Measurements from ENCODE around the gene SMPD2. TPM values are rescaled to one million over a fixed set of nuclear protein-coding genes. Genes with fewer than 3 reads are reported as not detected.

SMPD2 gene
- total RNA-seq, 1 experiment from 2014 or later, result 50.0 TPM

DNA sequence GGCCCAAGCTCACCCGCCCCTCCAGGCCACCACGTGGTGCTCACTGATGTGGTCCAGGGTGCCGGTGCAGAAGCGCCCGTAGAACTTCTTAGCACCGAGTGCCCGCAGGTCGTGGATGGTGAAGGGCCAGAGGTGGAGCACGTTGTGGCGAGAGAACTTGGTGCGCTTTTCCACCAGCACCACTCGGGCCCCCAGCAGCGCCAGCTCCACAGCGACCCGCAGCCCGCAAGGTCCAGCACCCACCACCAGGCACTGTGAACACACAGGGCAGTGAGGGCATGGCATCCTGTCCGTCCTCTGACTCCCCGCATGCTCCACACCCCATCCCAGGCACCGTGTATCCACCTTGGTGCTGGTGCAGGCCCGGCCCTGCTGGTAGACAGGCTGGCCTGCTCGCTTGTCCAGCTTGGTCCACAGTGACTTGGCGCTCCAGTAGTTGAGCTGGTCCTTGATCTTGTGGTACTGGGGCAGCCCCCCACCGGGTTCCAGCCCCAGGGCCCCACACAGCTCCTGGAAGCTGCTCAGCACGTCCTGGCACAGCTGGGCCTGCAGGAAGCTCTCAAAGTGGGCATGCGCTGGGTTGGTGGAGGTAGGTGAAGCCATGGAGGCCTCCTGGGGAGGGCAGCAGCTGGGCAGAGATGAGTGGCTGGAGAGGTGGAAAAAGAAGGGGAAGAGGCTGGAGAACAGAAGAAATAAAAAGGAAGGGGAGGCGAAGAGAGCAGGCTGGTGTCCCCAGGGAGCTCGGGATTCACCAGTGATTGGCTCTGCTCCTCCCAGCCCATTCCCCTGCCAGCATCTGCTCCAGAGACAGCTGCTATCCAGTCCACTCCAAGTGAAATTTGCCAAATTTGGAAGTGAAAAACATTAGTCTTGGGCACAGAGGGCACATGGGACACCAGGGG, 13.3 kb downstream of the SMPD2 start:
- intact Hi-C loops (cut with micrococcal nuclease; ENCODE audit: unreplicated experiment) (no loop called here), in situ Hi-C loops (cut with HindIII; ENCODE audit: low pct_unique_long_range_greater_than_20kb, low sequenced_read_pairs) (no loop called here)
- no peak for ATAC-seq
- BruUV-seq (replicated peaks), result no TSS peak
- no peaks in the 10 kb centered on the region for H3K36me3 ChIP-seq (ENCODE audit: control insufficient read depth, insufficient read depth, low read length)
- H3K9me3 ChIP-seq (ENCODE audit: control insufficient read depth, insufficient read depth, low read depth, low read length), result no peaks in the 10 kb centered on the region
- H3K4me1 ChIP-seq (ENCODE audit: control insufficient read depth, insufficient read depth, low read length), result peaks cover 22% of the 10 kb centered on the region
- H3K27me3 ChIP-seq (ENCODE audit: control insufficient read depth, insufficient read depth, low read length), result no peaks in the 10 kb centered on the region
- TF ChIP-seq POLR2AphosphoS5 (IDR thresholded peaks at IDR 0.05; ENCODE audit: low read depth, low read length), result no peak
- no peak for TF ChIP-seq TCF7L2 (IDR thresholded peaks at IDR 0.05; ENCODE audit: low read depth, low read length)
- TF ChIP-seq, protein P1, sequence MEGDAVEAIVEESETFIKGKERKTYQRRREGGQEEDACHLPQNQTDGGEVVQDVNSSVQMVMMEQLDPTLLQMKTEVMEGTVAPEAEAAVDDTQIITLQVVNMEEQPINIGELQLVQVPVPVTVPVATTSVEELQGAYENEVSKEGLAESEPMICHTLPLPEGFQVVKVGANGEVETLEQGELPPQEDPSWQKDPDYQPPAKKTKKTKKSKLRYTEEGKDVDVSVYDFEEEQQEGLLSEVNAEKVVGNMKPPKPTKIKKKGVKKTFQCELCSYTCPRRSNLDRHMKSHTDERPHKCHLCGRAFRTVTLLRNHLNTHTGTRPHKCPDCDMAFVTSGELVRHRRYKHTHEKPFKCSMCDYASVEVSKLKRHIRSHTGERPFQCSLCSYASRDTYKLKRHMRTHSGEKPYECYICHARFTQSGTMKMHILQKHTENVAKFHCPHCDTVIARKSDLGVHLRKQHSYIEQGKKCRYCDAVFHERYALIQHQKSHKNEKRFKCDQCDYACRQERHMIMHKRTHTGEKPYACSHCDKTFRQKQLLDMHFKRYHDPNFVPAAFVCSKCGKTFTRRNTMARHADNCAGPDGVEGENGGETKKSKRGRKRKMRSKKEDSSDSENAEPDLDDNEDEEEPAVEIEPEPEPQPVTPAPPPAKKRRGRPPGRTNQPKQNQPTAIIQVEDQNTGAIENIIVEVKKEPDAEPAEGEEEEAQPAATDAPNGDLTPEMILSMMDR (IDR thresholded peaks at IDR 0.05), result no peak
- no peak for TF ChIP-seq REST (IDR thresholded peaks at IDR 0.05; ENCODE audit: insufficient read depth in 1 of 2, low read depth in 2 of 2, low read length in 1 of 2)
- TF ChIP-seq SIN3A (IDR thresholded peaks at IDR 0.05; ENCODE audit: borderline replicate concordance, insufficient read depth, low read depth, low read length), result no peak
- ChIA-PET POLR2A (interaction anchor here (0.7 kb wide), 1 partner anchor 154 kb away, joined by 4 read pairs; no protein-coding TSS in a partner anchor), CTCF (interaction anchor here (0.7 kb wide), 1 partner anchor 266 kb away, joined by 3 read pairs; no protein-coding TSS in a partner anchor)
- peak overlapping the region; percentile 58; the same call in 1 of the 2 replicates for H3K27ac ChIP-seq (ENCODE audit: low read length)
- DNase-seq (ENCODE audit: low read depth, low spot score), result no peak
- peak overlapping the region in 1 of 2 experiments; percentile 74; a peak in 3 of 4 replicates for H3K4me3 ChIP-seq (ENCODE audit: low read depth in 2 of 2, low read length in 2 of 2)

GRCh38 chr6:109454496-109455436, 14.2 kb downstream of the SMPD2 start:
- Histone ChIP-seq H3K4me1 (ENCODE audit: control insufficient read depth, insufficient read depth, low read length) (peaks cover 22% of the 10 kb centered on the region), H3K36me3 (ENCODE audit: control insufficient read depth, insufficient read depth, low read length) (no peaks in the 10 kb centered on the region), H3K27me3 (ENCODE audit: control insufficient read depth, insufficient read depth, low read length) (no peaks in the 10 kb centered on the region), H3K4me3 (ENCODE audit: low read depth in 2 of 2, low read length in 2 of 2) (peak overlapping the region; percentile 74 to 91), H3K9me3 (ENCODE audit: control insufficient read depth, insufficient read depth, low read depth, low read length) (no peaks in the 10 kb centered on the region), H3K27ac (ENCODE audit: low read length) (peak overlapping the region; percentile 90)
- no peak for DNase-seq (ENCODE audit: low read depth, low spot score)
- CTCF ChIA-PET, result interaction anchor here (0.7 kb wide), 1 partner anchor 267 kb away, joined by 3 read pairs; no protein-coding TSS in a partner anchor
- POLR2A ChIA-PET, result interaction anchor here (0.7 to 1.8 kb wide), 2 partner anchors 12 to 153 kb away, joined by 4 to 6 read pairs; no protein-coding TSS in a partner anchor
- peak; percentile 66 for TF ChIP-seq TCF7L2 (IDR thresholded peaks at IDR 0.05; ENCODE audit: low read depth, low read length)
- no peak for TF ChIP-seq REST (IDR thresholded peaks at IDR 0.05; ENCODE audit: insufficient read depth in 1 of 2, low read depth in 2 of 2, low read length in 1 of 2)
- peak; percentile 8 for ATAC-seq
- no TSS peak for BruUV-seq (replicated peaks)
- in situ Hi-C loops (cut with HindIII; ENCODE audit: low pct_unique_long_range_greater_than_20kb, low sequenced_read_pairs), result no loop called here
- intact Hi-C loops (cut with micrococcal nuclease; ENCODE audit: unreplicated experiment), result no loop called here
